ENCODE results near the gene ARHGEF26. TPM values are rescaled to one million over a fixed set of nuclear protein-coding genes. Genes with fewer than 3 reads are reported as not detected.

Gene ARHGEF26
- total RNA-seq, 1 experiment from 2014 or later, result 5.8 TPM

GRCh38 chr3:154119951-154120350 lies 1.2 kb upstream of the ARHGEF26 start:
- DNase-seq (ENCODE audit: low read depth), result no peak

DNA sequence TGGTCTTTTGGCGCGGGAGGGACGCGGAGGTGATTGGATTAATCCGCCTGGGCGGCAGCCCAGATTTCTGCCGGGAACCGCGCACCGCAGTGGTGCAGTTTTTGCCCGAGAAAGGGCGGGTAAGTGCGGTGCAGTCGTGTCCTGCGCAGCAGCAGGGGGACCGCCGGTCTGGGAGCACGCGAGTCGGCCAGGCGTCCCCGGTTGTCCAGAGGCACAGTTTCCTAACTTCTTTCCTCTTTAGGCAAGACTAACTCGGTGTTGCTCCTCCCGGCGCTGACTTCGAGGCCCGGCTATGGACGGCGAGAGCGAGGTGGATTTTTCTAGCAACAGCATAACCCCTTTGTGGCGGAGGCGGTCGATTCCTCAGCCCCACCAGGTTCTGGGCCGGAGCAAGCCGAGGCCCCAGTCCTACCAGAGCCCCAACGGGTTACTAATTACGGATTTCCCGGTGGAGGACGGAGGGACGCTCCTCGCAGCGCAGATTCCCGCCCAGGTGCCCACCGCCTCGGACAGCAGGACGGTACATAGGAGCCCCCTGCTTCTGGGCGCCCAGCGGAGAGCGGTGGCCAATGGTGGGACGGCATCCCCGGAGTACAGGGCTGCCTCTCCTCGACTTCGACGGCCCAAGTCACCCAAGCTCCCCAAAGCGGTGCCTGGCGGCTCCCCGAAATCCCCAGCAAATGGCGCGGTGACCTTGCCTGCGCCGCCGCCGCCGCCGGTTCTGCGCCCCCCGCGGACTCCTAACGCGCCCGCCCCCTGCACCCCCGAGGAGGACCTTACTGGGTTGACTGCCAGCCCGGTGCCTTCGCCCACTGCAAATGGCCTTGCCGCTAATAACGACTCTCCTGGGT lies 736 bp downstream of the ARHGEF26 start:
- DNase-seq (ENCODE audit: low read depth), result peak; percentile 57

- no peak for DNase-seq (ENCODE audit: low read depth)
Observed at GRCh38 chr3:154122552-154122911, 1.3 kb downstream of the ARHGEF26 start.

- peak; percentile 52 for DNase-seq (ENCODE audit: low read depth)
Observed at GRCh38 chr3:154122912-154123559, 1.8 kb downstream of the ARHGEF26 start.

DNA sequence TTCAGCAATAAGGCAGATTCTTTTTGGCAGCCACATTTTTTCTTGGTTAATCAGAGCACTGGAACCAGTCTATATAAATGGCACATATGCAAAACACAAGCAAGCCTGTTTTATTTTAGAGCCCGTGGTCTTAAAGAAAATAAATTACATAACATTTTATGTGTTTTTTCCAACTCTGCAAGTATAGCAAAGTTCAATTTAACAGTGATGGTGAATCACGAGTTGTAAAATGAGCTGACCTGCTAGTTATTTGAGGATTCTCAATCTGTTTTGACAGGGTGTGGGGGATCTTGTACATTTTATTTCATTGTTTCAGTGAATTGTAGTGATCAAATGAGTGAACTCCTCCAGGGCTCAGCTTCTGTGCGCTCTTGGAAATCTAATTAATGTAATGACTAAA lies 2.7 kb downstream of the ARHGEF26 start:
- DNase-seq (ENCODE audit: low read depth), result peak; percentile 14

GRCh38 chr3:154125378-154126030 lies 4.3 kb downstream of the ARHGEF26 start:
- DNase-seq (ENCODE audit: low read depth), result no peak

DNA sequence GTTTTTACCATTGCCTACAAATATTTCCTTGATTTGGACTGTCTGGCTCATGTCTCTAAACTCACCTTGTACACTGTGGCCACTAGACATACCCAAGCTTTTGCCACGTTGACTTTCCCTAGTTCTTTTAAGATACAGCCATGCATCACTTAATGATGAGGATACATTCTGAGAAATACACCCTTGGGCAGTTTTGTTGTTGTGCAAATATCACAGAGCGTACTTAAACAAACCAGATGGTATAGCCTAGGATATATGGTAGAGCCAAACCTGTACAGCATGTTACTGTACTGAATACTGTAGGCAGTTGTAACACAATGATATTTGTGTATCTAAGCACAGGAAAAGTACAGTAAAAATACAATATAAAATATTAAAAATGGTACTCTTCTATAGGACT lies 5.5 kb downstream of the ARHGEF26 start:
- no peak for DNase-seq (ENCODE audit: low read depth)

GRCh38 chr3:154129625-154130024 lies 8.4 kb downstream of the ARHGEF26 start:
- no peak for DNase-seq (ENCODE audit: low read depth)

- peak; percentile 18 for DNase-seq (ENCODE audit: low read depth)
Observed at GRCh38 chr3:154130540-154130939, 9.3 kb downstream of the ARHGEF26 start.

DNA sequence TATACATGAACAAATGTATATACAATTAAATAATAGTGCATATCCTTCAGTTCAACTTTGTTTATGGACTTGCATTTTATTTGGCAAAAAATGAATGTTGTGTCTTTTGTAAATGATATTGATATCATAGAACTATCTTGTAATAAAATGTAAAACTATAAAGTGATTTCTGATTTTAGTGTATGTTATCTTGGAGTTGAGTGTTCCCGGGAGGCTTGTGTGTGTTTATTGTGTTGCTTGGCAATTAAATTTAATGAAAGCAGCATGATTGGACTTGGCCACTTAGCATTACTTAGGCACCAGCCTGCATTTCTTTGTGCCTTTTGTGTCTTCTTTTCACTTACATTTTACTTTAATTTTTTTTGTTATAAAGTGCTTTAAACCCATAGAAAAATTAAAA lies 10.6 kb downstream of the ARHGEF26 start:
- DNase-seq (ENCODE audit: low read depth), result no peak

DNA sequence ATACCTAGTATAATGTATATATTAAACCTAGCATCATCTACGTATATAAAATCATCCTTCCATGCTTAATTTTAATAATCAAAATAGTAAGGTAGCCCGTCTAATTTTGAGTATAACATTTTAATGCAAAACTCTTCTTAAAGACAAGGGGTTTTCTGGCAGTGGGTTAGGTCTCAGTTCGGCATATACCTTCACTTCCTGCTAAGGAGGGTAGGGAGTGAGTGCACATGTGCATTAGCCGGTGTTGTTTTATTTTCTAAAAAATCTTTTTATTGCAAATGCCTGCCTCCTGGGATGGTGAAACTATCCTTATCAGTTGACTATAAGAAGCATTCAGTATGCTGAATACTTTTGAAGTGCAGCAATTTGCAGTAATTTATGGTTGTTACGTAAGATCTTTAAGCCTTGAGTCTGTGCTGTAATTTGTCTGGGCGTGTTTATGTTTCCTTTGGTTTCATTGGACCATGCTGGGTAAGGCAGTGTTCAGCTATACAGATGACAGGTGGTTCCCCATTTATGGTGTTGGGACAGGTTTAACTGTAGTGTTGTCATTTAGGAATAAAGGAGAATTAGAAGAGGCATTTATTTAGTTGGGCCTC lies 11.7 kb downstream of the ARHGEF26 start:
- DNase-seq (ENCODE audit: low read depth), result no peak

DNA sequence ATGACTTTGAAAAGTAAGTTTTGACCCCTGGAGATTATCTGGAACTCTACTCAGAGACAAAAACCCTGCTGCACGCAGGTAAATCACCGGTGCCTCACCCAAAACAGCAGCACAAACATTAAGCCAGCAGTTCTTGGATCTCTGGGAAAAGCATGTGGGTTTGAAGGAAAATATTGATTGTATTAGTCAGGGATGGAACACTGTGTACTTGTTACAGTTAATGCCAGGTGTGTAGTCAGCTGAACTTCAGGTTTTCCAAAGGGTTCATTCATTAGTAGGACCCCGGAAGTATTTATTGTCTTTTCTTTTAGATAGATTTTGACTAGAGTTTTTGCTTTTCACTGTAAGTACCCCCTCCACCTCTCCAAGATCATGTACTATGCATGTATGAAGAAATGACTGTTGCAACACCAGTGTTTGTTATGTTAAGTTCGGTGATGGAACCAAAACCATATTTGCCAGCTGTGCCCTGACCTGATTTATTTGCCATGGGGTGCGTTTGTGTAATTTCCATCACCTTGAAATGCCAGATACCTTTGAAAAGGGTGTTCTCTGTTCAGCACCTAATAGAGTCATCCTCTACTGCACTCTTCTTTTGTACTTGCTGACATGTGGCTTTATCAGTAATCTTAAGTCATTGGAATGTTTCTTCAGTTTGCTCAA lies 14.5 kb downstream of the ARHGEF26 start:
- DNase-seq (ENCODE audit: low read depth), result no peak

GRCh38 chr3:154137036-154137435 lies 15.8 kb downstream of the ARHGEF26 start:
- DNase-seq (ENCODE audit: low read depth), result no peak

DNA sequence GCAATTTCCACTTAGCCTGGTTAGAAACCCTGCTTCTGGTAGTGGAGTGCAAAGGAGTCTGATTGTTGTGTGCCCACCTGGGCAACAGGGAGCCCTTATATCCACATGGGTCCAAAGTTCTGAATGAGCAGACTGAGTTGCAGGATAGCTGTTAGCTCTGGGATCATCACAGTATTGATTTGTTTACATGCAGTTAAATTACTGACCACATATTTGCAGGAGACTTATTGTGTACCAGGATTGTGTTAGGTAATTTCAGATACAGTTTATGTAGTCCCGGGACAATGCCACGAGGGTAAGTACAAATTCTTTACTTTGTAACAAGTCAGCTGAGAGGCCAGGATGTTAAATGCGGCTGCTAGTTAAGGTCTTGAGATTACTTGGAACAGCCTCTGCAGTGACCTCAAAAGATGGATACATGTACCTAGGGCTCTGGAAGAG lies 18.8 kb downstream of the ARHGEF26 start:
- DNase-seq (ENCODE audit: low read depth), result no peak

DNA sequence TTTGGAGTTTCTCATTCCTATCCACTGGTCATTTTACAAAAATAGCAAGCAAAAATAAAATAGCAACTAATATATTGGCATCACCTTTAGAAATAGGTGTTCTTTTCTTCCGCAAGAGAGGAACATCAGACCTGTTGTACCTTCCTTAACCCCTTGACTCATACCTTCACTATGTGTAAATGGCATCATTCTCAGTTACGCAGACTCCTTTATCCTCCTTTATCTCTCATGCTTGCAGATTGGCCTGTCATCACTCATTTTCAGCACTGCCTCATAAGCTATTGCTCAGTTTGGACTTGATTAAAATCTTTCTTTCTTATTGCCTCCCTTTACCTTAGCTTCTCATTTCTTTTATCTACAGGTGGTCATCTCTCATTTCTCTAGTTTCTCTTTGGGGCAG lies 21.4 kb downstream of the ARHGEF26 start:
- no peak for DNase-seq (ENCODE audit: low read depth)

GRCh38 chr3:154143873-154144272 lies 22.7 kb downstream of the ARHGEF26 start:
- DNase-seq (ENCODE audit: low read depth), result no peak

GRCh38 chr3:154144825-154145465 lies 23.8 kb downstream of the ARHGEF26 start:
- DNase-seq (ENCODE audit: low read depth), result peak; percentile 7

DNA sequence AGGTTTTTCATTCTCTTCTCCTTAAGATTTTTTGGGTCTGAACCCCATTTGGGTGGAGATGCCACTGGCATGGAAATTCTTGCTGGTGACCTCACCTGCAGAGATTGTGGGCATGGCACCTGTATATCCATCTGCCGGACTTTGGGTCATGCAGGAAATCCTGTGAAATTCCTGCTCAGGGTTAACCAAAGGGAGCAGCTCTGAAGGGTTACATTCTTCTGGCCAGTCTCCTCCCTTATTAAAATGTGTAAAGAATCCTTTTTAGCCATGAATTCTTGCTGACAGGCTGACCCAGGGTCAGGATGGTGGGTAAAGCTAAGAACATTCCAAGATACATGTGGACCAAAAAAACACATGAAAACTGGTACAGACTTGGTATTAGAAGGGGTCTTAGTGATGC lies 27.4 kb downstream of the ARHGEF26 start:
- DNase-seq (ENCODE audit: low read depth), result peak; percentile 13

DNA sequence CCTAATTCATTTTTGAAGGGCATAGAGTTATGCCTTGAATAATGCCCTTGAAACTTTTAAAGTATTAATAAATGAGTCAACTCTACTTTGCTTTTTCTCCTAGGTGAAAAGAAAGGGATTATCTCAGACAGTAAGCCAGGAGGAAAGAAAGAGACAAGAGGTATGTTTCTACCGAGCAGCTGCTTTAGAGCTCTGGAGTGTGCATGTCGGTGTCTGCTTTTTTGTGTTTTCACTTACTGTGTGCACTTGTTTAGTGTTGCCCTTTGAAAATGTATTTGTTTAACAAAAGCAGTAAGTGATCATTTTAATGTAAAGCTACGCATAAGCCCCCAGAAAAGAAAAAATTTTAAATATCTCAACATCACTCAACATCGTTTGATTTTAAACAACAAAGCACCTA lies 28.1 kb downstream of the ARHGEF26 start:
- DNase-seq (ENCODE audit: low read depth), result no peak

DNA sequence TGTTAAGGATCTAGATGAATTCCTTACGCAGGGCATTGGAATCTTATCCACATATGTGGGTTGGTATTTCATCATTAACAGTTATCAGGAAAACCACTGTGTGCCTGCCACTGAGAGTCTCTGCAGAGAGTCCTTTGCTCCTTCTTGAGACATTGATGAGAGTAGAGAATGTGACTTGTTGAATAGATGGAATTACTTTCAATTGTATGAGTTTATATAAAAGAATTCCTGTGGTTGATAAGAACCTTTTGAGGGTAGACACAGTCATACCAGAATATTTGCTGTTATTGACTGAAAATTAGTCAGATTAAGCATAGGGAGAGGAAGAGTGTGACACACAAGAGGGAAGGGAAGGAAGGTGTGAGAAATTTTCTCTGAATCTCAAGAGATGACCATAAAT lies 30.8 kb downstream of the ARHGEF26 start:
- DNase-seq (ENCODE audit: low read depth), result peak; percentile 80

DNA sequence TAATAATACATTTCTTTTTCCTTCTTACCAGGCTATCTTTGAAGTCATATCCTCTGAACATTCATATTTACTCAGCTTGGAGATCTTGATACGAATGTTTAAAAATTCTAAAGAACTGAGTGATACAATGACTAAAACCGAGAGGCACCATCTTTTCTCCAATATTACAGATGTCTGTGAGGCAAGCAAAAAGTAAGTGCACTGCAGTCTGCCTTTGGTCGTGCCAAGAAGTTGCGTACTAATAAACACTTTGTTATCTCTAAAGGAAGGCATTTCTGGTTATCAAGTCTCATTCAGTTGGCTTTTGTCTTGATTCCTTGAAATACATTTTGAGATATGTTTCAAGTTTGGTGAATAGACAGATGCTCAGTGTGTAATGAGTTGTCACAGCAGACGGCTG lies 31.6 kb downstream of the ARHGEF26 start:
- DNase-seq (ENCODE audit: low read depth), result no peak
